Type B pancreatic cell (in vitro differentiated cells): ENCODE results near the gene MED12L. TPM values are rescaled to one million over a fixed set of nuclear protein-coding genes. Genes with fewer than 3 reads are reported as not detected.

Source experiments
- DNase-seq: peaks from one replicate; pipeline ENCODE4 v3.0.0; 2021; ENCODE audit warnings: mixed read lengths; ENCODE audit not compliant: unreplicated experiment; ENCODE audit errors: extremely low spot score
- H3K27ac Mint-ChIP-seq: 2 replicates; pipeline ENCODE4 v1.8.0; 2021; ENCODE audit warnings: mild to moderate bottlenecking, mixed read lengths
- H3K27me3 Mint-ChIP-seq: 2 replicates; pipeline ENCODE4 v1.8.0; 2021; ENCODE audit warnings: mixed read lengths
- H3K36me3 Mint-ChIP-seq: 2 replicates; pipeline ENCODE4 v1.8.0; 2021; ENCODE audit warnings: mixed read lengths
- H3K4me1 Mint-ChIP-seq: one replicate; pipeline ENCODE4 v1.8.0; 2021; ENCODE audit warnings: mixed read lengths; ENCODE audit not compliant: unreplicated experiment
- H3K4me3 Mint-ChIP-seq: 2 replicates; pipeline ENCODE4 v1.8.0; 2021; ENCODE audit warnings: mild to moderate bottlenecking, mixed read lengths
- H3K9me3 Mint-ChIP-seq: 2 replicates; pipeline ENCODE4 v1.8.0; 2021; ENCODE audit warnings: mixed read lengths
- total RNA-seq: library from RNA; stranded (reverse); gene quantifications from 2 replicates; pipeline ENCODE4 v1.2.1, GENCODE V29; 2021; ENCODE audit warnings: low replicate concordance
- TF ChIP-seq, protein P1 (sequence below): fragments of 200-600 bp; sonication (generic); conservative IDR thresholded peaks from 2 replicates; pipeline ENCODE4 v1.5.0; 2021; ENCODE audit warnings: antibody characterized with exemption, mild to moderate bottlenecking

MED12L gene
- total RNA-seq, 1 donor from 2014 or later = 6.4 TPM

DNA sequence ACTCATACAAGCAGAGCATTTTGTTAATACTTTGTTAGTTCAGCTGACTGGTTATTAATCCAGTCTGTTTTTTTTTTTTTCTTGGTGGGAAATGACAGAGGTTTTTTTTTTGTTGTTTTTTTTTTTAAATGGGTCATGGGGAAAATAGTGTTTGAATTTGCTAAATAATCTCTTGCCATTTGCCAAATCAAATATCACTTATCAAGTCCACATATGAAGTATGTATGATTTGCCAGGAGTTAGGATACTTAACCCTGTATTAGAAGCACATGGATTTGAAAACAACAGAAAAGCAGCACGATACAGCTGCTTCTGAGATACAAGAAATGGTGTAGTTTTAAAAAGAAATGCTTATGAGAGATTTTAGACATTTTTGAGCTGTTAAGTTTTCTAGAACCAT, 171.3 kb downstream of the MED12L start:
- no peak overlapping the region for H3K4me3 Mint-ChIP-seq
- peaks cover 4% of the 10 kb centered on the region for H3K4me1 Mint-ChIP-seq
- TF ChIP-seq, protein P1, sequence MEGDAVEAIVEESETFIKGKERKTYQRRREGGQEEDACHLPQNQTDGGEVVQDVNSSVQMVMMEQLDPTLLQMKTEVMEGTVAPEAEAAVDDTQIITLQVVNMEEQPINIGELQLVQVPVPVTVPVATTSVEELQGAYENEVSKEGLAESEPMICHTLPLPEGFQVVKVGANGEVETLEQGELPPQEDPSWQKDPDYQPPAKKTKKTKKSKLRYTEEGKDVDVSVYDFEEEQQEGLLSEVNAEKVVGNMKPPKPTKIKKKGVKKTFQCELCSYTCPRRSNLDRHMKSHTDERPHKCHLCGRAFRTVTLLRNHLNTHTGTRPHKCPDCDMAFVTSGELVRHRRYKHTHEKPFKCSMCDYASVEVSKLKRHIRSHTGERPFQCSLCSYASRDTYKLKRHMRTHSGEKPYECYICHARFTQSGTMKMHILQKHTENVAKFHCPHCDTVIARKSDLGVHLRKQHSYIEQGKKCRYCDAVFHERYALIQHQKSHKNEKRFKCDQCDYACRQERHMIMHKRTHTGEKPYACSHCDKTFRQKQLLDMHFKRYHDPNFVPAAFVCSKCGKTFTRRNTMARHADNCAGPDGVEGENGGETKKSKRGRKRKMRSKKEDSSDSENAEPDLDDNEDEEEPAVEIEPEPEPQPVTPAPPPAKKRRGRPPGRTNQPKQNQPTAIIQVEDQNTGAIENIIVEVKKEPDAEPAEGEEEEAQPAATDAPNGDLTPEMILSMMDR = no peak

DNA sequence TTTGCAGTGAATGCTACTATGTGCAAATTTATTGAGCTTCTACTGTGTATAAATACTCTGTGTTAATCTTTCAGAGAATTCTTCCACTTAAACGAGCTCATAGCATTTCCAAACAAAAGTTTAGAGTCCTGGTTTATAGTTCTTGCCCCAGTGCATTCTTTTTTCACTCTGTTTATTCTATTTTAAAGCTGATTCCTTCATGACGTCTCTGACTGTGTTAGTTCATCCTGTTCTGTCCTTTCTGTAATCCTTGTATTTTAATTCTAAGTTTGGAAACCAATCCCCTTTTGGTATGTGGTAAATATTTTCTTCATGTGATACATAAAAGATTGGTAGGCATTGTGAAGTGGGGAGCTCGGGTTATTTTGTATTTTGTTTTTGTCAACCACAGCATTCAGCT, 174.2 kb downstream of the MED12L start:
- H3K4me1 Mint-ChIP-seq = peaks cover 4% of the 10 kb centered on the region
- no peak overlapping the region for H3K4me3 Mint-ChIP-seq
- H3K27me3 Mint-ChIP-seq = peaks cover 27% of the 10 kb centered on the region
- TF ChIP-seq, protein P1 = no peak
- no peaks in the 10 kb centered on the region for H3K36me3 Mint-ChIP-seq
- no peak for DNase-seq
- H3K9me3 Mint-ChIP-seq = no peaks in the 10 kb centered on the region
- H3K27ac Mint-ChIP-seq = no peak overlapping the region

More for the DNA sequence above, 171.3 kb downstream of the MED12L start:
- Mint-ChIP-seq H3K9me3 (no peaks in the 10 kb centered on the region), H3K36me3 (no peaks in the 10 kb centered on the region), H3K27ac (no peak overlapping the region), H3K27me3 (peaks cover 37% of the 10 kb centered on the region)
- no peak for DNase-seq

DNA sequence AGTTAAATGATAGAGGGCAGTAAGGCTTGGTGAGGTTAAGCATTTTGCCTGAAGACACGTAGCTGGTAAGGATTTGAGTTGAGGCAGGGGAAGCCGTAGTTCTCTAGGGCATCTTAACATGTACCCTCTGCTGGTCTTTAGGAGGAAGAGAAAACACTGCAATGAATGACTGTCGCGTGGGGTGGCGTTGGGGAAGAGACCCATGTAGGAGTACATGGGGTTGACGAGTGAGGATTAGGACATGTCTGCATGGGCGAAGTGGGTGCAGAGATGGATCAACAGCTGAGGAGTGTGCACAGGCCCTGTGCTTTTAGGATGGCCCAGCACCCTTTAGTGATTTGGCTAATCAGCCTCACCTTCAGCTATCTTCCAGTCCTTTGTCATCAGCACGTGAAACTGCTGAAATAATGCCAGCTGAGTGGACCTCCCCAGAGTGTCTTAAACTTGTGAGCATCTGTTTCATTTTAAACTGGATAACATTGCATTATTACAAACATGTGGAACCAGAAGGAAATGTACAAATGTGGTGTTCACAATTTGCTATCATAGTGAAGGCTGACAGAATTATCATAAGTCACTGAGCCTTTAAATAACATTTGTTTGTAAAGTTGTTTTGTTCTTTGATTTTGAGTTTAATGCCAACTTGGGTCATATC, 177.5 kb downstream of the MED12L start:
- no peak overlapping the region for H3K4me3 Mint-ChIP-seq
- no peak for DNase-seq
- TF ChIP-seq, protein P1 = no peak
- no peaks in the 10 kb centered on the region for H3K36me3 Mint-ChIP-seq
- H3K27me3 Mint-ChIP-seq = peaks cover 19% of the 10 kb centered on the region
- H3K4me1 Mint-ChIP-seq = peaks cover 5% of the 10 kb centered on the region
- H3K9me3 Mint-ChIP-seq = no peaks in the 10 kb centered on the region
- H3K27ac Mint-ChIP-seq = no peak overlapping the region

DNA sequence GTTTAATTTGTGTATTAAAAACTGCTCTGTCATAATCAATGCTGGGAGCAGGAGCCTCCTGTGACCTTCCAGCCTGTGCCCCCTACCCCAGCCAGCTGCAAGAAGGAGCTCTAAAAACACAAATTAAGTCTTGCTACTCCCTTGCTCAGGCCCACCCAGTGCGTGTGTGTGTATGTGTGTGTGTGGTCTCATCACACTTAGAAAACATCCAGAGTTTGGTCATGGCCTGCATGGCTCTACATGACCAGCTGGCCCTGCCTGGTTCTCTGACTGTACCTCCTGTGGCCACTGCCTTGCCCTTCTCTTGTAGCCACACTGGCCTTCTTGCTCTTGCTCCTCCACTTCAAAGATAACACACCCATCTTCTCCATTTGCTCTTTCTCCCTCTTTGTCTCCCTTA, 179.1 kb downstream of the MED12L start:
- TF ChIP-seq, protein P1 = no peak
- H3K27ac Mint-ChIP-seq = no peak overlapping the region
- H3K4me3 Mint-ChIP-seq = no peak overlapping the region
- DNase-seq = no peak
- no peaks in the 10 kb centered on the region for H3K36me3 Mint-ChIP-seq
- no peaks in the 10 kb centered on the region for H3K9me3 Mint-ChIP-seq
- peaks cover 5% of the 10 kb centered on the region for H3K4me1 Mint-ChIP-seq
- H3K27me3 Mint-ChIP-seq = peaks cover 17% of the 10 kb centered on the region

DNA sequence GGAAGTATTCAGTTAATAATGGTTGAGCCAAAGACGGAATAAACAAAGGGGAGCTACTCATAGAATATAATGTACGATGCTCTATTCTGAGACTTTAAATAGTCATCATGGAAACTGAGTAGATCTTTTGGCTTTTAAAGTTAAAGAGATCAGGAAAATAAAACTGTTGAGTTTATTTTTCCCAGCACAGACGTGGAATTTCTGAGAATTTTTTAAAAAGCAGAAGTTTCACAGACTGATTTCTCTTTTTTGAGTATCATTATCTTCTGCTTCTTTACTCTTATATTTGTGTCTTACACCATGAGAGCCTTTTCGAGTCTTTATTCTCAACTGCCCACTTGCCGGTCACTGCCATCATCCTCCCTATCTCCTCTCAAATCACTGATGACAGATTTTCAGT, 179.7 kb downstream of the MED12L start:
- H3K4me3 Mint-ChIP-seq = no peak overlapping the region
- H3K36me3 Mint-ChIP-seq = no peaks in the 10 kb centered on the region
- peaks cover 13% of the 10 kb centered on the region for H3K27me3 Mint-ChIP-seq
- TF ChIP-seq, protein P1 = no peak
- no peaks in the 10 kb centered on the region for H3K9me3 Mint-ChIP-seq
- H3K4me1 Mint-ChIP-seq = peaks cover 5% of the 10 kb centered on the region
- H3K27ac Mint-ChIP-seq = no peak overlapping the region
- DNase-seq = no peak
